H1 (cell line): ENCODE results near the gene APOM. TPM values are rescaled to one million over a fixed set of nuclear protein-coding genes. Genes with fewer than 3 reads are reported as not detected.

ENCODE experiments used
- CTCF ChIA-PET: fragments of 300-600 bp; sonication (Branson Sonifier 250); formaldehyde crosslinking; loops from one replicate; lab custom pipeline; 2021; ENCODE audit not compliant: partially characterized antibody; lab: Charles Lee
- POLR2A ChIA-PET: fragments of 300-600 bp; sonication (Branson Sonifier 250); formaldehyde crosslinking; loops from one replicate; lab custom pipeline; 2021; ENCODE audit warnings: inconsistent platforms; ENCODE audit not compliant: partially characterized antibody; lab: Charles Lee
- DNase-seq, 2 experiments: peaks; one replicate each; pipeline versions ENCODE4 v3.0.0 to v3.0.0-alpha.2; 2010 to 2022; ENCODE audit warnings: low spot score in 2 of 2, low read depth in 1 of 2, mixed read lengths in 1 of 2
- FAIRE-seq: peaks from 2 replicates; lab custom pipeline; 2011; peaks lifted over from hg19 to GRCh38; lab: Jason Lieb, UNC
- H2AFZ ChIP-seq: 2 replicates; pipeline ENCODE4 v1.8.1; 2012; ENCODE audit warnings: low read length, inconsistent platforms
- H2AK5ac ChIP-seq: 2 replicates; pipeline ENCODE4 v1.6.1; 2013; ENCODE audit warnings: low read depth, low read length
- H2BK120ac ChIP-seq: replicated peaks from 2 replicates; pipeline ENCODE3; 2013; ENCODE audit warnings: low read depth, low read length, inconsistent platforms
- H2BK12ac ChIP-seq: 2 replicates; pipeline ENCODE4 v1.6.1; 2013; ENCODE audit warnings: low read depth, low read length
- H2BK15ac ChIP-seq: 2 replicates; pipeline ENCODE4 v1.6.1; 2013; ENCODE audit warnings: low read length
- H2BK20ac ChIP-seq: 2 replicates; pipeline ENCODE4 v1.6.1; 2013; ENCODE audit warnings: low read length
- H2BK5ac ChIP-seq: 2 replicates; pipeline ENCODE4 v1.6.1; 2013; ENCODE audit warnings: low read depth, low read length
- H3K14ac ChIP-seq: 2 replicates; pipeline ENCODE4 v1.6.1; 2013; ENCODE audit warnings: inconsistent platforms; ENCODE audit not compliant: insufficient read length
- H3K18ac ChIP-seq: 2 replicates; pipeline ENCODE4 v1.6.1; 2013; ENCODE audit warnings: low read length; ENCODE audit errors: extremely low read depth
- H3K23ac ChIP-seq: 2 replicates; pipeline ENCODE4 v1.6.1; 2013; ENCODE audit warnings: inconsistent platforms; ENCODE audit not compliant: insufficient read length
- H3K23me2 ChIP-seq: 2 replicates; pipeline ENCODE4 v1.6.1; 2013; ENCODE audit warnings: low read depth, low read length
- H3K27ac ChIP-seq: 2 replicates; pipeline ENCODE4 v1.6.1; 2011; ENCODE audit warnings: low read depth, low read length, inconsistent platforms
- H3K27me3 ChIP-seq, 4 experiments: replicated peaks in 1 of 4; 1 replicate in 1 of 4; 2 replicates in 3 of 4; pipeline versions ENCODE4 v1.6.1 to v1.8.1; 2011 to 2013; ENCODE audit warnings: low read length in 3 of 4, mild to moderate bottlenecking in 3 of 4, inconsistent platforms in 2 of 4, mixed read lengths in 2 of 4, moderate library complexity in 1 of 4; ENCODE audit not compliant: control insufficient read depth in 3 of 4, insufficient read depth in 3 of 4; ENCODE audit errors: extremely low read depth in 1 of 4
- H3K36me3 ChIP-seq, 4 experiments: 2 replicates each; pipeline versions ENCODE4 v1.6.1 to v1.8.1; 2011 to 2013; ENCODE audit warnings: mild to moderate bottlenecking in 4 of 4, low read length in 3 of 4, moderate library complexity in 2 of 4, control low read depth in 1 of 4, inconsistent platforms in 1 of 4; ENCODE audit not compliant: insufficient read depth in 4 of 4, control insufficient read depth in 2 of 4
- H3K4ac ChIP-seq: replicated peaks from 2 replicates; pipeline ENCODE3; 2013; ENCODE audit warnings: low read length, low read depth, mixed read lengths, inconsistent platforms; ENCODE audit not compliant: insufficient read length
- H3K4me1 ChIP-seq, 4 experiments: replicated peaks in 1 of 4; 1 replicate in 1 of 4; 2 replicates in 3 of 4; pipeline versions ENCODE4 v1.6.1 to v1.8.1; 2011 to 2013; ENCODE audit warnings: low read length in 3 of 4, inconsistent platforms in 2 of 4, mixed read lengths in 1 of 4; ENCODE audit not compliant: insufficient read depth in 4 of 4, control insufficient read depth in 3 of 4
- H3K4me2 ChIP-seq, 2 experiments: 2 replicates each; pipeline versions ENCODE4 v1.6.1 to v1.8.1; 2011 to 2013; ENCODE audit warnings: low read depth in 2 of 2, low read length in 2 of 2, control low read depth in 1 of 2, inconsistent platforms in 1 of 2, mild to moderate bottlenecking in 1 of 2; ENCODE audit not compliant: insufficient read depth in 1 of 2
- H3K4me3 ChIP-seq, 4 experiments: fragments of 200-600, 300-600 bp in 1 of 4; sonication (generic), shearing (Covaris generic), sonication (Bioruptor Twin) in 1 of 4; 2 replicates each; pipeline versions ENCODE4 v1.5.1 to v1.8.1; 2011 to 2016; ENCODE audit warnings: low read length in 4 of 4, low read depth in 3 of 4, control low read depth in 2 of 4, inconsistent platforms in 2 of 4, mild to moderate bottlenecking in 2 of 4, mixed read lengths in 1 of 4, moderate library complexity in 1 of 4; ENCODE audit not compliant: insufficient read depth in 2 of 4; ENCODE audit errors: extremely low read depth in 1 of 4
- H3K56ac ChIP-seq: replicated peaks from 2 replicates; pipeline ENCODE3; 2013; ENCODE audit warnings: low read depth, mild to moderate bottlenecking, mixed read lengths, low read length, inconsistent platforms; ENCODE audit not compliant: insufficient read length
- H3K79me1 ChIP-seq: 2 replicates; pipeline ENCODE4 v1.6.1; 2013; ENCODE audit warnings: low read depth, low read length, control low read depth
- H3K79me2 ChIP-seq, 2 experiments: 2 replicates each; pipeline versions ENCODE4 v1.6.1 to v1.8.1; 2012 to 2013; ENCODE audit warnings: low read length in 2 of 2, mild to moderate bottlenecking in 2 of 2, inconsistent platforms in 1 of 2; ENCODE audit not compliant: insufficient read depth in 2 of 2, control insufficient read depth in 1 of 2
- H3K9ac ChIP-seq, 4 experiments: replicated peaks in 1 of 4; 1 replicate in 1 of 4; 2 replicates in 3 of 4; pipeline versions ENCODE4 v1.6.1 to v1.8.1; 2011 to 2013; ENCODE audit warnings: low read depth in 3 of 4, low read length in 3 of 4, control low read depth in 2 of 4, mild to moderate bottlenecking in 2 of 4, moderate library complexity in 2 of 4, inconsistent platforms in 1 of 4; ENCODE audit errors: extremely low read depth in 1 of 4
- H3K9me3 ChIP-seq, 2 experiments: 2 replicates each; pipeline versions ENCODE4 v1.6.1 to v1.8.1; 2012 to 2013; ENCODE audit warnings: mild to moderate bottlenecking in 2 of 2, moderate library complexity in 2 of 2, control low read depth in 1 of 2, inconsistent platforms in 1 of 2, low read depth in 1 of 2, low read length in 1 of 2, mixed read lengths in 1 of 2; ENCODE audit not compliant: insufficient read depth in 2 of 2
- H4K20me1 ChIP-seq, 2 experiments: replicated peaks in 1 of 2; 2 replicates each; pipeline versions ENCODE3 to v1.8.1; 2011 to 2013; ENCODE audit warnings: inconsistent platforms in 2 of 2, low read length in 2 of 2, mild to moderate bottlenecking in 1 of 2; ENCODE audit not compliant: insufficient read depth in 2 of 2, control insufficient read depth in 1 of 2
- H4K5ac ChIP-seq: 2 replicates; pipeline ENCODE4 v1.6.1; 2013; ENCODE audit warnings: low read length, low read depth, mixed read lengths, inconsistent platforms; ENCODE audit not compliant: insufficient read length
- H4K8ac ChIP-seq: 2 replicates; pipeline ENCODE4 v1.8.0; 2013; ENCODE audit warnings: mild to moderate bottlenecking, moderate library complexity, low read length, inconsistent platforms; ENCODE audit not compliant: insufficient read depth; ENCODE audit errors: extremely low read depth
- H4K91ac ChIP-seq: replicated peaks from 2 replicates; pipeline ENCODE3; 2013; ENCODE audit warnings: low read length, mixed read lengths, inconsistent platforms; ENCODE audit not compliant: insufficient read length
- CBX8 ChIP-seq: fragments of 300-800, 300-1000 bp; sonication (generic); IDR thresholded peaks from 2 replicates; pipeline ENCODE4 v1.7.1; 2016; ENCODE audit warnings: low read depth, low read length, borderline replicate concordance
- CEBPB ChIP-seq: IDR thresholded peaks from 2 replicates; pipeline ENCODE4 v1.6.1; 2012; ENCODE audit warnings: low read depth, low read length
- E2F6 ChIP-seq: IDR thresholded peaks from 2 replicates; pipeline ENCODE4 v1.6.1; 2012; ENCODE audit warnings: inconsistent platforms
- HDAC6 ChIP-seq: IDR thresholded peaks from one replicate; pipeline ENCODE4 v1.7.1; 2012; ENCODE audit warnings: low read depth, mild to moderate bottlenecking, inconsistent platforms, low read length, moderate library complexity
- KDM4A ChIP-seq: IDR thresholded peaks from one replicate; pipeline ENCODE4 v1.7.1; 2012; ENCODE audit warnings: low read depth, mild to moderate bottlenecking, moderate library complexity, low read length, inconsistent platforms; ENCODE audit not compliant: severe bottlenecking
- POLR2AphosphoS5 ChIP-seq: IDR thresholded peaks from 2 replicates; pipeline ENCODE4 v1.6.1; 2011; ENCODE audit warnings: low read depth, low read length
- SAP30 ChIP-seq: fragments of 300-600 bp; sonication (generic); IDR thresholded peaks from 2 replicates; pipeline ENCODE4 v1.7.1; 2012; ENCODE audit warnings: low read length, moderate library complexity, mild to moderate bottlenecking, inconsistent platforms; ENCODE audit not compliant: insufficient read depth, insufficient replicate concordance
- SIN3A ChIP-seq, 2 experiments: IDR thresholded peaks in 1 of 2; conservative IDR thresholded peaks in 1 of 2; 2 replicates each; pipeline ENCODE4 v1.6.1; 2011 to 2012; ENCODE audit warnings: low read length in 2 of 2, improper control_type of control experiment in 1 of 2, low read depth in 1 of 2, mild to moderate bottlenecking in 1 of 2
- TAF7 ChIP-seq: optimal IDR thresholded peaks from 2 replicates; pipeline ENCODE3; 2011; ENCODE audit warnings: low read depth, mild to moderate bottlenecking, inconsistent platforms, low read length, moderate library complexity, borderline replicate concordance
- WGBS, 2 experiments: shearing (Covaris generic) in 1 of 2; methylation state at CpG; one replicate each; pipeline versions ENCODE4 v1.1.6 to v1.1.7; 2013 to 2015; ENCODE audit warnings: low lambda C conversion rate in 2 of 2, mixed read lengths in 2 of 2, inconsistent platforms in 1 of 2, low coverage in 1 of 2, missing lambda C conversion rate in 1 of 2; ENCODE audit not compliant: insufficient replicate concordance in 2 of 2, insufficient coverage in 1 of 2, insufficient read length in 1 of 2; ENCODE audit errors: extremely low coverage in 1 of 2, missing lambda C conversion rate in 1 of 2; 5-methylcytosine and 5-hydroxymethylcytosine counted together
- polyA plus RNA-seq, 7 experiments: library from polyadenylated mRNA; depleted of rRNA in 3 of 7; stranded (reverse) in 5 of 7; unstranded in 2 of 7; fragments of >200 nt in 5 of 7; fragments of 200-250 nt in 2 of 7; gene quantifications; 1 replicate in 5 of 7; 2 replicates in 1 of 7; 4 replicates in 1 of 7; pipeline versions ENCODE4 v1.2.1 to v1.2.3, GENCODE V29; 2011 to 2013; ENCODE audit warnings: missing spikeins in 2 of 7, mixed read lengths in 2 of 7
- total RNA-seq: library from RNA; stranded (reverse); fragmentation: NEBNext Ultra II Directional; extraction: Animal tissue kit (Norgen Biotek cat#: 25700); gene quantifications from 2 replicates; pipeline ENCODE4 v1.2.1, GENCODE V29; 2021

The APOM gene
- total and polyA plus RNA-seq, 2 of the 8 experiments (the other 6 are each of a cell fraction or from before 2014, with no cell fraction given), result 3.4 to 12.0 TPM

GRCh38 chr6:31651602-31652191 lies 4.0 kb upstream of the APOM start:
- 4% methylated on average over 29 of the region's 29 CpGs; no CpG with 5 or more reads in 1 of the 2 experiments for WGBS, 2 experiments
- Histone ChIP-seq H3K27me3 (no peaks in the 10 kb centered on the region), H2BK20ac (0 out of 2 replicates have a peak overlapping the region, but pooled peaks have one; percentile 56), H3K23ac (no peak overlapping the region), H4K91ac (peak overlapping the region; percentile 94), H2AFZ (0 out of 2 replicates have a peak overlapping the region, but pooled peaks have one; percentile 23), H2BK15ac (peak overlapping the region; percentile 77; the same call in 1 of the 2 replicates), H3K4me1 (peaks cover 0 to 5% (median under 1%) of the 10 kb centered on the region in 4 experiments; a peak in 2 of 7 replicates), H4K20me1 (peaks cover 0 to 2% of the 10 kb centered on the region in 2 experiments), H3K4me2 (peak overlapping the region; percentile 69 to 83), H4K8ac (peak overlapping the region; percentile 82), H3K18ac (no peak overlapping the region), H2AK5ac (peak overlapping the region; percentile 49; the same call in 1 of the 2 replicates), H2BK12ac (no peak overlapping the region), H3K79me1 (peaks cover 4% of the 10 kb centered on the region), H3K56ac (peak overlapping the region; percentile 91), H3K14ac (no peak overlapping the region), H4K5ac (peak overlapping the region; percentile 61), H2BK120ac (no peak overlapping the region), H3K4me3 (peak overlapping the region; percentile 82 to 94 (median 92)), H3K23me2 (peaks cover 8% of the 10 kb centered on the region), H3K79me2 (peaks cover 4 to 34% of the 10 kb centered on the region in 2 experiments; a peak in 3 of 4 replicates), H3K36me3 (peaks cover 12 to 36% (median 21%) of the 10 kb centered on the region in 4 experiments), H3K4ac (peak overlapping the region; percentile 85), H2BK5ac (peak overlapping the region; percentile 100), H3K9me3 (no peaks in the 10 kb centered on the region), H3K9ac (peak overlapping the region; percentile 78 to 97 (median 92)), H3K27ac (peak overlapping the region; percentile 99)
- FAIRE-seq (no peak), DNase-seq (peak in 1 of 2 experiments; percentile 36)
- CTCF ChIA-PET, result interaction anchor here (0.7 to 5.2 kb wide), 21 partner anchors 9 to 466 kb away, joined by 3 to 38 read pairs (median 4); partner anchors contain the start of genes ATP6V1G2, C6orf47, CSNK2B and GPANK1
- POLR2A ChIA-PET, result interaction anchor here (0.7 to 25.5 kb wide), 40 partner anchors 12 to 320 kb away, joined by 3 to 883 read pairs (median 5); partner anchors contain the start of genes AIF1, ATP6V1G2, C6orf47 and CLIC1
- no peak for TF ChIP-seq HDAC6
- no peak for TF ChIP-seq CBX8
- no peak for TF ChIP-seq KDM4A
- TF ChIP-seq E2F6, result no peak
- TF ChIP-seq TAF7, result no peak
- peak; percentile 95 for TF ChIP-seq SAP30
- TF ChIP-seq SIN3A (conservative IDR thresholded peaks at IDR 0.05 in 1 of 2, IDR thresholded peaks at IDR 0.05 in 1 of 2; ENCODE audit: low read depth in 1 of 2, low read length in 2 of 2), result peak in 1 of 2 experiments; percentile 64; a peak in 2 of 4 replicates
- no peak for TF ChIP-seq CEBPB
- TF ChIP-seq POLR2AphosphoS5, result peak; percentile 35; the same call in 1 of the 2 replicates
